Measurements from ENCODE around the gene FOXP1. TPM values are rescaled to one million over a fixed set of nuclear protein-coding genes. Genes with fewer than 3 reads are reported as not detected.

Gene FOXP1
- total and polyA plus RNA-seq, 2 of the 13 experiments (the other 11 are each of a cell fraction or from before 2014, with no cell fraction given), result 40.4 to 59.0 TPM

GRCh38 chr3:71436337-71436736 is 147.2 kb downstream of the FOXP1 start:
- CTCF ChIA-PET (ENCODE audit: low intra/inter-chr PET ratio, low total read pairs), result no interaction called here
- Histone ChIP-seq H4K20me1 (ENCODE audit: insufficient read depth, low read length) (peaks cover 3% of the 10 kb centered on the region; the same call in 1 of the 2 replicates), H3K9me3 (ENCODE audit: low read length) (no peaks in the 10 kb centered on the region), H3K79me2 (ENCODE audit: insufficient read depth, low read length) (peaks cover 5% of the 10 kb centered on the region), H3K4me3 (replicated peaks in 1 of 3; ENCODE audit: insufficient read depth in 1 of 3, low read depth in 2 of 3, low read length in 3 of 3) (no peak overlapping the region), H3K36me3 (replicated peaks in 1 of 2; ENCODE audit: control insufficient read depth in 1 of 2, insufficient read depth in 2 of 2, low read length in 2 of 2) (peaks cover 0 to 11% of the 10 kb centered on the region in 2 experiments; a peak in 3 of 5 replicates), H3K4me1 (ENCODE audit: insufficient read depth, low read length) (no peaks in the 10 kb centered on the region), H3K4me2 (ENCODE audit: low read depth, low read length) (no peak overlapping the region), H3K27ac (ENCODE audit: extremely low read length, insufficient read depth, low read length) (no peak overlapping the region), H3K27me3 (ENCODE audit: control insufficient read depth in 1 of 2, insufficient read depth in 2 of 2, low read length in 2 of 2) (no peaks in the 10 kb centered on the region), H2AFZ (ENCODE audit: low read length) (no peak overlapping the region), H3K9ac (ENCODE audit: insufficient read depth, low read depth, low read length) (no peak overlapping the region)
- FAIRE-seq (no peak), ATAC-seq (no peak), DNase-seq (ENCODE audit: low spot score) (no peak)
- in situ Hi-C loops (cut with HindIII; ENCODE audit: extremely low pct_ligation_motif_present, low pct_unique_long_range_greater_than_20kb) (no loop called here), intact Hi-C loops (cut with micrococcal nuclease; ENCODE audit: unreplicated experiment) (no loop called here)
- POLR2A ChIA-PET, result no interaction called here
- TF ChIP-seq ZNF615 (CRISPR knock-in tag; IDR thresholded peaks at IDR 0.05; ENCODE audit: borderline replicate concordance) (no peak), SCMH1 (CRISPR knock-in tag; IDR thresholded peaks at IDR 0.05; ENCODE audit: borderline replicate concordance) (no peak), FOXC1 (CRISPR knock-in tag; IDR thresholded peaks at IDR 0.05; ENCODE audit: borderline replicate concordance) (no peak), ZNF589 (CRISPR knock-in tag; conservative IDR thresholded peaks at IDR 0.05) (no peak), PHF21A (CRISPR knock-in tag; IDR thresholded peaks at IDR 0.05) (no peak), ZSCAN20 (CRISPR knock-in tag; IDR thresholded peaks at IDR 0.05; ENCODE audit: borderline replicate concordance) (no peak), GTF2F1 (IDR thresholded peaks at IDR 0.05; ENCODE audit: low read length) (no peak), NKX3-1 (CRISPR knock-in tag; IDR thresholded peaks at IDR 0.05) (no peak), MXD4 (CRISPR knock-in tag; IDR thresholded peaks at IDR 0.05) (no peak), ZNF441 (CRISPR knock-in tag; IDR thresholded peaks at IDR 0.05; ENCODE audit: borderline replicate concordance) (no peak), LBX2 (CRISPR knock-in tag; IDR thresholded peaks at IDR 0.05; ENCODE audit: borderline replicate concordance) (no peak)
- TF ChIP-seq, protein P1, sequence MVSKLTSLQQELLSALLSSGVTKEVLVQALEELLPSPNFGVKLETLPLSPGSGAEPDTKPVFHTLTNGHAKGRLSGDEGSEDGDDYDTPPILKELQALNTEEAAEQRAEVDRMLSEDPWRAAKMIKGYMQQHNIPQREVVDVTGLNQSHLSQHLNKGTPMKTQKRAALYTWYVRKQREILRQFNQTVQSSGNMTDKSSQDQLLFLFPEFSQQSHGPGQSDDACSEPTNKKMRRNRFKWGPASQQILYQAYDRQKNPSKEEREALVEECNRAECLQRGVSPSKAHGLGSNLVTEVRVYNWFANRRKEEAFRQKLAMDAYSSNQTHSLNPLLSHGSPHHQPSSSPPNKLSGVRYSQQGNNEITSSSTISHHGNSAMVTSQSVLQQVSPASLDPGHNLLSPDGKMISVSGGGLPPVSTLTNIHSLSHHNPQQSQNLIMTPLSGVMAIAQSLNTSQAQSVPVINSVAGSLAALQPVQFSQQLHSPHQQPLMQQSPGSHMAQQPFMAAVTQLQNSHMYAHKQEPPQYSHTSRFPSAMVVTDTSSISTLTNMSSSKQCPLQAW (CRISPR knock-in tag; IDR thresholded peaks at IDR 0.05), result no peak
- 95% methylated on average over 5 of the region's 5 CpGs for WGBS (ENCODE audit: low lambda C conversion rate)
- no TSS peak for BruUV-seq (replicated peaks)
